Glomerular visceral epithelial cell (primary cell): ENCODE measurements around the gene SLC31A1.
"Not testable (repeated sequence)": the region's sequence is repeated elsewhere in the genome, so short reads cannot be mapped to it uniquely, and the experiment has no call there.

Source experiments
- DNase-seq: peaks from one replicate; pipeline ENCODE4 v3.0.0-alpha.2; 2016; ENCODE audit errors: extremely low spot score

SLC31A1 gene

GRCh38 chr9:113220467-113221002, 809 bp upstream of the SLC31A1 start:
- no peak for DNase-seq

GRCh38 chr9:113221800-113222481, 597 bp downstream of the SLC31A1 start:
- no peak for DNase-seq

- DNase-seq, result peak; percentile 13
These were observed 1.1 kb downstream of the SLC31A1 start for GRCh38 chr9:113222482-113222841.

- DNase-seq, result no peak
These were observed 2.6 kb downstream of the SLC31A1 start for GRCh38 chr9:113223963-113224362.

GRCh38 chr9:113227436-113227835, 6.1 kb downstream of the SLC31A1 start:
- DNase-seq, result no peak

DNA sequence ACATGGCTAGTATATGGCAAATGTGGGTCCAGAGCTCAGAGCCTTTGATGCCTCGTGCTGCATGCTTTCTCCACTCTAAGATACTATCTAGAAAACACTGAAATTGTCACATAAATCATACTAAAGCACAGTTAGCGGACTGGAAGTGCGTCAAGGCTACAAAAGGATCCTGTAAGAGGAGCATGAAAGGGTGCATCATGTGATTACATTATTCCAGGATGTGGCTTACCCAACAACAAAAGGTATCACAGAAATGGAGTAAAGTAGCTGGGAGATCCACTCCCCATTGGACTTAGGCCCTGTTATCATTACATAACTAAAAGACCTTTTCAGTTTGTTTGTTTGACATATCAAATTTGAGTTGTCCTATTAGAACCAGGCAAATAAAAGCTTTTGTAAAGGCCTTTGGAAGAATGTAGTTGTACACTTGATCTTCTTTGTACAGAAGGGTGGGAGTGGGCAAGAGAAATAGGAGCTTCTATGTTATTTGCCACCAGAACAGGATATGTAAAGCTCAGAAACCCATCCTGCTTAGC, 6.9 kb downstream of the SLC31A1 start:
- DNase-seq, result no peak

- DNase-seq, result no peak
These were observed 10.4 kb downstream of the SLC31A1 start for GRCh38 chr9:113231701-113232100.

GRCh38 chr9:113235701-113236255, 14.4 kb downstream of the SLC31A1 start:
- not testable (repeated sequence) for DNase-seq

- DNase-seq, result no peak
These were observed 15.7 kb downstream of the SLC31A1 start for GRCh38 chr9:113237026-113237425.

- no peak for DNase-seq
These were observed 17.0 kb downstream of the SLC31A1 start for GRCh38 chr9:113238202-113238858.

GRCh38 chr9:113238859-113239232, 17.5 kb downstream of the SLC31A1 start:
- no peak for DNase-seq

- no peak for DNase-seq
These were observed 19.8 kb downstream of the SLC31A1 start for GRCh38 chr9:113241161-113241560.

GRCh38 chr9:113244556-113244955, 23.2 kb downstream of the SLC31A1 start:
- DNase-seq, result no peak

GRCh38 chr9:113245894-113246293, 24.6 kb downstream of the SLC31A1 start:
- no peak for DNase-seq

DNA sequence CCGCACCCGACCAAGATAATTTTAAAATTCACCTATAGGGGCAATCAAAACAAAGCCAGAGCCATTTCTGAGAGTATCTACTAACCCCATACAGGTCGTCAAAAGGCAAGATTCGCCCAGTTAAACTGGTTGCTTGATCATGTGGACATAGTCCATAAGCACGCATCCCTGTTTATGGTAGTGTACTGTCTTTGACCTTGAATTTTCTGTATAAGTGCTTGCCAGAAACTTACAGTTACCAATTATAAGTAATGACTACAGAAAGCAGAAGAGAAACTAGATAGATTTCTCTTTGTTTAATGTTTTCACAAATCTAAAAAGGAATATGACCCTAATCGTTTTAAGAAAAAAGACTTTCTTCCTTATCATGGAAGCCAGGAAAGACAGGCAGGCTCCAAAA, 25.6 kb downstream of the SLC31A1 start:
- no peak for DNase-seq

DNA sequence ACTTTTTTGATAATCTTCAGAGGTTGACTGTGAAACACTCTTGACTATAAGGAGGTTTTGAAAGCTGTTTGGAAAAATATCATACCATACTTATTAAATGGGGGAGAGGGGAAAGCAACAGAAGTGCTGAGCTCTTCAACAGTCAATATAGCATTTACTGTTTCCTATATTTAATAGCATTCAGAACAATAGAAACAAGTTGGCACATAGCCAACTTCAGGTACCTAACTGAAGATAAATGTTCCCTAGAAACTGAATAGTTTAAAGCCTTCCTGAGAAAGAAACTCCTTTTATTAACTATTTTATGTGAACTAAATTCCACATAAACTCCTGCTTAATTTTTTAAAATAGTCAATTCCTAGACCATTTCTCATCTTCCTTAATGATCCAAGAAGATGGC, 26.3 kb downstream of the SLC31A1 start:
- DNase-seq, result no peak

- DNase-seq, result not testable (repeated sequence)
These were observed 28.3 kb downstream of the SLC31A1 start for GRCh38 chr9:113249661-113250060.

DNA sequence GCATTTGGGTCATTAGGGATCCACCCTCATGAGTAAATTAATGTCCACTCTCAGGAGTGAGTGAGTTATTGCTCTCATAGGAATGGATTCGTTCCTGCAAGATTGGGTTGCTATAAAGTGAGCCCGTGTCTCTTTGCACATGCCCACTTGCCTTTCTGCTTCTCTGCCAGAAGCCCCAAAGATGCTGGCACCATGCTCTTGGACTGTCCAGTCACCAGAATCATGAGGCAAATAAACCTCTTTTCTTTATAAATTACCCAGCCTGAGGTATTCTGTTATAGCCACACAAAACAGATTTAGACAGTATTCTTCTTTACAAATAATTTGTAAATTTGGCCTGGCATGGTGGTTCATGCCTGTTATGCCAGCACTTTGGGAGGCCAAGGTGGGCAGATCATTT, 29.5 kb downstream of the SLC31A1 start:
- no peak for DNase-seq

DNA sequence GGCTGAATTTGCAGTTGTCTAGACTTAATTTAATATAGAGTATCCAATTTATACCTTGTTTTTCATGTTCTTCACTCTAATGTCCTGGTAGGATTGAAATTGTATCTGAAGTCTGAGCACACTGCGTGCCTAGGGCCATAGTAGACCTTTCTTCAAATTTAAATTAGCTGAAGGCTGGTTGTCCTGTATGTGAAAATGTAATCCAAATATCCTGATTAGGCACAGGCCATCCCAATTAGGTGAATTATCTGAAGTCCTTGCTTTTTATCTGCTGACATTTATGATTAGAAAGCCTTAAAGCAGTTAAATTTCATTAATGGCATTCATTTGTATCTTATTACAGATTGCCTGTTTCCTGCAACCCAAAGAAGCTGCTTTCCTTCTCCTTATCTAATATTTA, 33.6 kb downstream of the SLC31A1 start:
- no peak for DNase-seq

DNA sequence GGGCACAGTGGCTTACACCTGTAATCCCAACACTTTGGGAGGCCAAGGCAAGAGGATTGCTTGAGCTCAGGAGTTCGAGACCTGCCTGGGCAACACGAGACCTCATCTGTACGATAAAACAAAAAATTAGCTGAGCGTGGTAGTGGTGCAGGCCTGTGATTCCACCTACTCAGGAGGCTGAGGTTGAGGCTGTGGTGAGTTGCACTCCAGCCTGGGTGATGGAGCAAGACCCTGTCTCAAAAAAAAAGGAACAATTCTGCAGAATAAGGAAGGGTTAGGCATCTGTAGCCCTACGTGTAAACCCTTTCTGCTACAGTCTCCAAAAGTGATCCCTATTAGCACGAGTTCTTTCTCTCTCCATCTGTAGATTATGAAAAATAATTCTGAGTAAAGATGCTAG, 34.1 kb downstream of the SLC31A1 start:
- DNase-seq, result no peak

- DNase-seq, result no peak
These were observed 36.5 kb downstream of the SLC31A1 start for GRCh38 chr9:113257863-113258262.

DNA sequence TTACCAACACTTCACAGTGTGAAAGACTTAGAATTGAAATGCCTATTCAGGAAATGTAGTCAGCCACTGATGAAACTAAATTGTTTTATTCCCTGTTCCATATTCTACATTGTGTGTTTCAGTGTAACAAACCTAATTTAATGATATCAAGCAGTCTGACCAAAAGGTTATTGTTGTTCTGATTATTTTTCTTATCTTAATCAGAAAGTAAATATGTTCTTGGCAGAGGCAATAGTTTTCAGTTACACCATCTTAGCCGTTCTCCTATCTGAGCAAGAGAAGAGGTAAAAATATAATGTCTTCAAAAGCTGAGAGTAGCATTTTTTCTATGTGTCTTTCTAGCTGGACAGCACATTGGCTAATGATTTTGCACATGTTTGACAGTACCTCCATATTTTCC, 36.9 kb downstream of the SLC31A1 start:
- no peak for DNase-seq
